HG03103 (cell line): ENCODE results near the gene CPZ.

Experiments
- ATAC-seq: cut with Tn5 transposase; IDR thresholded peaks from one replicate; pipeline ENCODE4 v1.9.1; 2021; ENCODE audit warnings: low read depth; ENCODE audit not compliant: unreplicated experiment

Gene CPZ

DNA sequence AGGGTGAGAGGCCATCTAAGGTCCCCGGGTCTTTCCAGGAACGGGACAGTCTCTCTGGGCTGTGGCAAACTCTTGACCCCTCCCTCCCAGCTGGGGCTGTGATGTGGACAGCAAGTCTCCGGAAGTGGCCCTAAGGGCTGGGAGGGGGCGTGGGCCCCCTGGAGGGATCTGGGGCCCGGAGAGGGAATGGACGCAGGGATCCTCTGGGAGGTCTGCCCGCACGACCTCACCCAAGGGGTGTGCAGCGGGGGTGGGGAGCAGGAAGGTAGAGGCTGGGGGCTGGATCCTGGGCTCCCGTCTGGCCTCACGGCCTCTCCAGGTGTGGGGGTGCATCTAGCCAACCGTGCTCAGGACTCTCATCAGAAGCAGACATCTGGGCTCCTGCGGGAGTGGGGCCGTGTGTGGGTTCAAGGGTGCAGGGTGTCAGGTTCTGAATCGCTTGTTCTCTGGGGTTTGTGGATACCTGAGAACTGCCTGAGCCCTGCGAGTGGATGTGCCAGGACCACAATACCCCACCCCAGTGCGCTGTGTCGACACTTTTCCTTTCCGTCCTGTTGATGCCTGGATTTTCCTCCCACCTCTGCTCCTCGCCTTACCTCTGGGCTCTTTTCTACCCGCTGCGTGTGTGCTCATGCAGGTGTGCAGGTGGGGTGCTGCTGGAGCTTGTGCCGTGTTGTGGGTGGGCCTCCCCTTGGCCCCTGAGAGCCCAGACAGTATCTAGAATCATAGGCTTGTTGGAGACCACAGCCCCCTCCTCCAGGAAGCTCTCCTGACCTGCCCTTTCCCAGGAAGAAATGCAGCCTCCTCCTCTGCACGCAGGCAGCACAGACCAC lies 915 bp downstream of the CPZ start:
- no peak for ATAC-seq

- ATAC-seq = no peak
Measured at GRCh38 chr4:8594097-8595038, 1.8 kb downstream of the CPZ start.

GRCh38 chr4:8595237-8596087 lies 2.9 kb downstream of the CPZ start:
- ATAC-seq = no peak

- ATAC-seq = no peak
Measured at GRCh38 chr4:8596891-8597290, 4.3 kb downstream of the CPZ start.

GRCh38 chr4:8597319-8597718 lies 4.8 kb downstream of the CPZ start:
- no peak for ATAC-seq

DNA sequence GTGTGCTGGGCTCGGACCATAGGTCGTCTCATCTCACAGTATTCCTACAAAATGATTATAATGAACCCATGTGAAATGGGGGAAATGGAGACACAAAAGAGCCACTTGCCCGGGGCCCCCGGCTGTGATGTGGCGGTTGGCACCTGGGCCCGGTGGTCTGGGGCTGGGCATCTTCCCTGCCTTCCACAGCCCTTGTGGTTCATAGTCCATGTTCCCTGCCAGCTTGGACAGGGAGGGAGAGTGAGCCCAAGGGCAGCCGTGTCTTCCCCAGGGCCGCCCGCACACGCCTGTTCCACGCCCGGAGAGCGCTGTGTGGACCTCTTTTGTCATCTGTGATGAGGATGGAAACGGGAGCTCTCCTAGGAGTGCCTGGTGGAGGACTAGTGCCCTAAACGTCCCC lies 5.2 kb downstream of the CPZ start:
- ATAC-seq = no peak

DNA sequence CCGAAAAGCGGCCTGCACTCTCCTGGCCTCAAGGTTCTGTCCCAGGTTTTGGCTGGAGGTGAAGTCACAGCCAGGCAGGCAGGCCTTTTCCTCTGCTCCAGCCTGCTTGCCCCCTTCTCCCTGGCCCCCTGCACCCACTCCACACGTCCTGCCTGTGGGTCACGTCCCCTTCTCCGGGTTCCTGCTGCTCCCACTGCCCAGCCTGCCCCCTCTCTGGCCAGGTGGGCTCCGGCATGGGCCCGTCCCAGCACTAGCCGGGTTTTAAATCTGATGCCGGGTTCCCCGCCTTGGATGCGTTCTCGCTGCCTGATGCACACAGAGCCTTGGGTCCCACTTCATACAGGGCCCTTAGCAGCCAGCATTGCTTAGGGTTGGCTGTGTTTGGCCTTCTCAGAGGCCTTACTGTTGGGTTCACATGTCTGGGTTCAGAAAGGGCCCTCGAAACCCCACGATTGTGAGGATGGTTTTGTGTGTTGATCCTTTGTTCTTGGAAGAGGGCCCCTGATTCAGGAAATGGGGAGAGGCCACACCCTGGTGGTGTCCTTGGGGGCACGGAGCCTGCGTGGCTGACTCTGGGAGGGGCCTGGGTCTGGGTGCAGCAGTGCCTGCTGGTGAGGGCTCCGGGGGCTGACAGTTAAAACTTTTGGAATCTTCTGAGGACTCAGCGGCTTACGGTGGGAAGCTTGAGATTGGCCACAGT lies 6.0 kb downstream of the CPZ start:
- ATAC-seq = no peak

DNA sequence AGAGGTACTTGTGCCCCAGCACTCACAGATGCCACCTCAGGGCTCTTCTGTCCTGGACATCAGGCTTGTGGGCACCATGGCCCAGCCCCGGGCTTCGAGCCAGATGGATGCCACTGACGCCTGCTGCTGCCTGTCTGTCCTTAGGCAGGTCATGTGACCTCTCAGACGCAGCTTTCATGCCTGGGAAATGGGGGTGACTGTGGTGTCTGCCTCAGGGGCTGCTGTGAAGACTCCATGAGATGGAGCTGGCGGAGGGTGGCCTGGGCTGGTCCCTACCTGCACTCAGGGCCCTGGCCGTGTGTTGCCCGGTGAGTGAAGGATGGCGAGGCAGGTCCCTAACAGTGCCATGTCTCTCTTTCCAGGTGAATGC lies 6.5 kb downstream of the CPZ start:
- ATAC-seq = no peak

GRCh38 chr4:8599657-8600056 lies 7.1 kb downstream of the CPZ start:
- no peak for ATAC-seq

- no peak for ATAC-seq
Measured at GRCh38 chr4:8600266-8600665, 7.7 kb downstream of the CPZ start.

DNA sequence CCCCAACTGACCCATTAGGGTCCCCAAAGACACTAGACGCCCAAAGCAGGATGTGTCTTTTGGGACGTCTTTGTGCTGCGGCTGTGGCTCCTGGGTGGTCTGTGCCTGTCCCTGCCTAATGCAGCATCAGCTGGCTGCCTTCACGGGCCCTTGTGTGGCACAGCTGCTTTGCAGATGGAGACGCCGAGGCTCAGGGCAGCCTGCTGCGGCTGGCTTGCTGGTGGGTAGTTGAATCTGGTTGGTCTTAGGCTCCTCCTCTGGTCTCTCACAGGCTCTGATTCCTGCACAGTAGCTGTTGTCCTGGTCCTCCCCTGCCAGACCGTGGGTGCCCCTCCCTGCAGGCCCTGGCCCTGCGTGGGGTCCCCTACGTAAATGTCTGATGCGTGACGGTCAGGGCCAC lies 8.1 kb downstream of the CPZ start:
- no peak for ATAC-seq

DNA sequence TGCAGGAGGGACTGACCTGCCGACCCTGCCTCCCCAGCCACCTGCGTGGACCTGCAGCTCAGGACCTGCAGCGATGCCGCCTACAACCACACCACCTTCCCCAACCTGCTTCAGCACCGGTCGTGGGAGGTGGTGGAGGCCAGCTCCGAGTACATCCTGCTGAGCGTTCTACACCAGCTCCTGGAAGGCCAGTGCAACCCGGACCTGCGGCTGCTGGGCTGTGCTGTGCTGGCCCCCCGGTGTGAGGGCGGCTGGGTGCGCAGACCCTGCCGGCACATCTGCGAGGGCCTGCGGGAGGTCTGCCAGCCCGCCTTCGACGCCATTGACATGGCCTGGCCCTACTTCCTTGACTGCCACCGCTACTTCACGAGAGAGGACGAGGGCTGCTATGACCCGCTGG lies 8.5 kb downstream of the CPZ start:
- no peak for ATAC-seq

DNA sequence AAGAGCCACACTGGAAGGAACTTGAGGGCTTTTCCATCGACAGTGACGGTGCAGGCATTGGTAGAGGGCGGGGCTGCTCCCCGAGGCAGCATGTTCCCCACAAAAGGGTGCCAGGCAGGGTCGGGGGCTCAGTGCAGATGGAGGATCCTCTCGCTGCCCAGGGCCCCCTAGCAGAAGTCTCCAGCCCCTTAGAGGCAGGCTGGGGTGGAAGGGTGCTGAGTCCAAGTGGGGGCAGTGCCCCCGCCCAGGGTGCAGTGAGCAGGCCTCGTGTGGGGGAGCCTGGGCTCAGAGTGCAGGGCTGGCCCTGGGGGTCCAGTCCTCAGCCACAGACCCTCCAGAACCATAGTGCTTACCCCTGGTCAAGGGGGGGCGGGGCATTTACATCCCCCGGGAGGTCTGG lies 9.0 kb downstream of the CPZ start:
- ATAC-seq = no peak

DNA sequence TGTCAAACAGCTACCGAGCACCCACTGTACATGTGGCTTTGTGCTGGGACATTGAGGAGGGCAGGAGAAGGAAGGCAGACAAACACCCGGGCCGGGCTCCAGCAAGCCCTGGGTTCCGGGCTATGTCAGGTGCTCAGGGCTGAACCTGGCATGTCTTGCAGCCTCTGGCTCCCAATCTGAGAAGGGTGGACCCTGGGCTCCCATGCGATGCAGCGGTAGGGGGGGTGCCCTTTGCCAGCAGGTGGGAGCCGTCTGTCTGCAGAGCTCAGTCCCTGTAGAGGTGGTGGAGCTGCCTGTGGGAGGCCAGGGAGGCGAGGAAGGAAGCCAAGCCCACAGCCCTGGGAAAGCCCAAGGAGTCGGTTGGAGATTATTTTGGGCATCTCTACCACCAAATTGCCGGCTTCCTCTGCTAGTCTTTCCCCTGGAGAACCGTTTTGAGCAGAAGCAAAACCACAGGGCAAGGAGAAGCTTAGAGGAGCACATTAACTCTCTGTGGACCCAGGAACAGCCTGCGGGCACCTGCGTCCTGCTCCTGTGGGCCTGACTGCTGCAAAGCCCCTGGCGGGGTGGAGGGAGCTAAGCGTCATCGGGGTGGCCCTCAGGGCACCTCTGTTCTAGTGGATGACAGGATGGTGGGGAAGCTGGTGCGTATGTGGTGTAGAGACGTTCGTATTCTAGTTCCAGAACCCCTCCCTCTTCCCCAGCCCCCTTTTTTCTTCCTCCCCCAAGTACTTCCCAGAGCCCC lies 10.3 kb downstream of the CPZ start:
- no peak for ATAC-seq

- ATAC-seq = no peak
Measured at GRCh38 chr4:8603931-8604330, 11.4 kb downstream of the CPZ start.

- ATAC-seq = no peak
Measured at GRCh38 chr4:8605289-8605688, 12.7 kb downstream of the CPZ start.

- no peak for ATAC-seq
Measured at GRCh38 chr4:8606476-8606875, 13.9 kb downstream of the CPZ start.

DNA sequence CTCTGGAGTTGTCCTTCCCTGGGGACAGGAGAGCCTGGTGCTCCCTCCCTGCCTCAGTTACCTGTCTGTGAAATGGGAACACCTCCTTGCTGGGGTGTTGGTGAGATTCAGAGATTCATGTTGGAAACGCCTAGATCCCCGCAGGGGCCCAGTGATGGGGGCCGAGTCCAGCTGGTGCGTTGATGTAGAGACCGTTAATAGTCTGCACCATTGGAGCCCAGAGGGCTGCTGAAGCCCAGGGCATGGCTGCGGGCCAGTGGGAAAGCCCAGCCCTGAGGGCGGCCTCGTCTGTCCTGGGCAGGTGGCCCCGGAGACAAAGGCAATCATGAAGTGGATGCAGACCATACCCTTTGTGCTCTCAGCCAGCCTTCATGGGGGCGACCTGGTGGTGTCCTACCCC lies 14.4 kb downstream of the CPZ start:
- ATAC-seq = no peak

DNA sequence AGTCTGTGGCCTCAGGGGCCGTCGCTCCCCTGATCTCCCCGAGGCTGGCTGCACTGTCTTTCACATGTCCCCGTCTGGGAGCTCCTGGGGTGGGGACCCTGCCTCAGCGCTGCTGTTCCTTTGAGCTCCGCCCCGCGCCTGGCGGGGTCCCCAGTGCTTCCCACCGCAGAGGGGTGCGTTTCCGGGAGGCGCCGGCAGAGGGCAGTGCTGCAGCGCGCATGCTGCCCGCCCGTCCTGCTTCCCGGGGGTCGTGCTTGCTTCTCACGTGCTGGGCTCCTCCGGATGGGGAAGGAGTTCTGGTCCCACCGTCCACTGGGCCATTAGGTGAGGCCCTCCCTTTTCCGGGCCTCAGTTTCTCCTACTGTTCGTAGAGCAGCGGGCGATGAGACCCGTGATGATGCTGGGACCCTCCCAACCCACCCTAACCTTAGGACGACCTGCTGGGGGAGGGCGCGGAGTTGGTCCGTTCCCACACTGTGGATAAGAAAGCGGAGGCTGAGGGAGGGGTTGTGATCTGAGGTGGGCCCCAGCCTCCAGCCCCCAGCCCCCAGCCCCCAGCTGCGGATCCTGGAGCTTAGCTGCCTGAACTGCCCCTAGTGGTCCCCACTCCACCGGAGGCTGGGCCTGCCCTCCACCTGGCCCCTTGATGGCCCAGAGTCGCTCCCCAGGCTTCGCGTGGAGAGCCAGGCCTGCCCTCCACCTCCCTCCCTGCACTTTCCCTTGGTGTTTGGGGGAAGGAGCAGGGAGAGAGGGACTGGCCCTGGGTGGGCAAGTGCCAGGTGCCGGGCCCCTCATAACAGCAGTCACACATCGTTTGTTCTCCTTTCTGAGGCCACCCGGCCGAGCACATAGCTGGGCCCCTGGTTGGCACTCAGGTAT lies 15.3 kb downstream of the CPZ start:
- no peak for ATAC-seq
